Activated CD4-positive, alpha-beta memory T cell treated with anti-CD3 and anti-CD28 coated beads, Interleukin-2, amount 10 ng/mL, durations not matched to agents 7 days and 5 days (primary cell): ENCODE data around the gene NCBP1. TPM values are rescaled to one million over a fixed set of nuclear protein-coding genes. Genes with fewer than 3 reads are reported as not detected.

ENCODE experiments used
- CTCF ChIA-PET: fragments of 350-600 bp; sonication (Branson Sonifier 250); formaldehyde crosslinking; loops from one replicate; lab custom pipeline; 2021; ENCODE audit warnings: antibody characterized with exemption, inconsistent platforms; lab: Charles Lee
- POLR2A ChIA-PET: fragments of 350-600 bp; sonication (Branson Sonifier 250); formaldehyde crosslinking; loops from one replicate; lab custom pipeline; 2021; ENCODE audit warnings: antibody characterized with exemption; lab: Charles Lee
- DNase-seq: peaks from one replicate; pipeline ENCODE4 v3.0.0-alpha.2; 2020
- H3K27ac Mint-ChIP-seq: one replicate; pipeline ENCODE4 v1.8.0; 2021; ENCODE audit warnings: mild to moderate bottlenecking, mixed read lengths
- H3K27me3 Mint-ChIP-seq: one replicate; pipeline ENCODE4 v1.8.0; 2021; ENCODE audit warnings: mixed read lengths
- H3K36me3 Mint-ChIP-seq: one replicate; pipeline ENCODE4 v1.8.0; 2021; ENCODE audit warnings: low read depth, mixed read lengths
- H3K4me1 Mint-ChIP-seq: one replicate; pipeline ENCODE4 v1.8.0; 2021; ENCODE audit warnings: mixed read lengths
- H3K4me3 Mint-ChIP-seq: one replicate; pipeline ENCODE4 v1.8.0; 2021; ENCODE audit warnings: mild to moderate bottlenecking, mixed read lengths
- H3K9me3 Mint-ChIP-seq: one replicate; pipeline ENCODE4 v1.8.0; 2021; ENCODE audit warnings: mixed read lengths
- total RNA-seq, 2 experiments: library from RNA; stranded (reverse); gene quantifications; one replicate each; pipeline ENCODE4 v1.2.3, GENCODE V29; 2021

The NCBP1 gene
- total RNA-seq, 2 experiments from 2014 or later, result 34.5 to 36.5 TPM

- no peaks in the 10 kb centered on the region for H3K36me3 Mint-ChIP-seq
- H3K4me3 Mint-ChIP-seq, result no peak overlapping the region
- H3K9me3 Mint-ChIP-seq, result no peaks in the 10 kb centered on the region
- H3K27me3 Mint-ChIP-seq, result peaks cover 37% of the 10 kb centered on the region
- no peak overlapping the region for H3K27ac Mint-ChIP-seq
- no peak for DNase-seq
- CTCF ChIA-PET, result interaction anchor here (0.9 to 1.6 kb wide), 3 partner anchors 8 to 98 kb away, joined by 3 to 6 read pairs (median 3); partner anchors contain the start of gene XPA
- peaks cover 37% of the 10 kb centered on the region for H3K4me1 Mint-ChIP-seq
- POLR2A ChIA-PET, result interaction anchor here (0.5 to 3.0 kb wide), 6 partner anchors 9 to 277 kb away, joined by 3 to 24 read pairs (median 5); partner anchors contain the start of genes ANP32B, NCBP1, TRMO and TSTD2
Measured at GRCh38 chr9:97705354-97705950, 71.8 kb downstream of the NCBP1 start.

DNA sequence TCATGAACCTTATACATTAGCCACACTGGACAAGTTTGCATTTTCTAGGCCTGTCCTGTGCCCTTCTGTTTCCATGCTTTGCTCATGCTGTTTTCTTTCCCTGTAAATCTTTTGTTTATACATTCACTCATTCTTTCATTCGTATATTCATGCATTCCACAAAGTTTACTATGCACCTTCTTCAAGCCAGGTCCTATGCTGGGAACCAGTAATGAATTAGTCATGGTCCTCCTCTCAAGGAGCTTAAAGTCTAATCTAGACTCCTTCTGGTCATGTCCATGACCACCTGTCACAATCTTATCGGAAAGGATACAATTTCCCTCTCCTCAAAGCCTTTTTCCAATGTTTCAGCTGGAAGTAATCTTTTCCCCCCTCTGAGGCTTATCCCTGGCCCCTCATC lies 72.6 kb downstream of the NCBP1 start:
- ChIA-PET POLR2A (interaction anchor here (1.4 to 3.0 kb wide), 3 partner anchors 10 to 215 kb away, joined by 4 to 24 read pairs (median 11); partner anchors contain the start of genes TRMO and XPA), CTCF (interaction anchor here (1.4 to 1.6 kb wide), 2 partner anchors 8 to 9 kb away, joined by 3 to 6 read pairs; partner anchors contain the start of gene XPA)
- Mint-ChIP-seq H3K27ac (no peak overlapping the region), H3K4me3 (no peak overlapping the region), H3K36me3 (no peaks in the 10 kb centered on the region), H3K9me3 (no peaks in the 10 kb centered on the region), H3K27me3 (peaks cover 37% of the 10 kb centered on the region), H3K4me1 (peaks cover 44% of the 10 kb centered on the region)
- no peak for DNase-seq

GRCh38 chr9:97710356-97711222 lies 77.0 kb downstream of the NCBP1 start:
- peak; percentile 54 for DNase-seq
- Mint-ChIP-seq H3K4me1 (peaks cover 33% of the 10 kb centered on the region), H3K27ac (no peak overlapping the region), H3K4me3 (no peak overlapping the region), H3K27me3 (peaks cover 34% of the 10 kb centered on the region), H3K36me3 (no peaks in the 10 kb centered on the region), H3K9me3 (no peaks in the 10 kb centered on the region)
- ChIA-PET CTCF (interaction anchor here (1.0 kb wide), 1 partner anchor 14 kb away, joined by 4 read pairs; the partner anchor contains the start of gene XPA), POLR2A (no interaction called here)

DNA sequence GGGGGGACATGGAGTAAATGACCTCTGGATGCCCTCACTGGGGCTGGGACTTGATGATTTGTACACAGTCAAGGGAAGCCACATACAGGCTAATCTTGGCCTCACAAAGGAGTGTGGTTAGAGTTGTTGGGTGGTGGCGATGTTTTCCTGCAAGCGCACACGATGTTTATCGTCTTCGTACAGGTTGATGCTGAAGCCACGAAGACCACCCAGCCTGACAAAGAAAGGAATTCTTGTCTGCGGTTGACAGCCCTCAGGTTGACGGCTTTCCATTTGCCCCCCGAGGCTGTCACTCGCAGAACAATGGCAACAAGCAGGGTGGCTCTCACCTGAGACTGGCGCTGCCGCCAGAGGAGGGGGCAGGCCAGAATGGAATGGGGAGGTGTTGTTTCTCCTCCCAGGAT lies 77.6 kb downstream of the NCBP1 start:
- Mint-ChIP-seq H3K27ac (no peak overlapping the region), H3K9me3 (no peaks in the 10 kb centered on the region)
- CTCF ChIA-PET, result interaction anchor here (1.0 kb wide), 1 partner anchor 14 kb away, joined by 4 read pairs; the partner anchor contains the start of gene XPA

DNA sequence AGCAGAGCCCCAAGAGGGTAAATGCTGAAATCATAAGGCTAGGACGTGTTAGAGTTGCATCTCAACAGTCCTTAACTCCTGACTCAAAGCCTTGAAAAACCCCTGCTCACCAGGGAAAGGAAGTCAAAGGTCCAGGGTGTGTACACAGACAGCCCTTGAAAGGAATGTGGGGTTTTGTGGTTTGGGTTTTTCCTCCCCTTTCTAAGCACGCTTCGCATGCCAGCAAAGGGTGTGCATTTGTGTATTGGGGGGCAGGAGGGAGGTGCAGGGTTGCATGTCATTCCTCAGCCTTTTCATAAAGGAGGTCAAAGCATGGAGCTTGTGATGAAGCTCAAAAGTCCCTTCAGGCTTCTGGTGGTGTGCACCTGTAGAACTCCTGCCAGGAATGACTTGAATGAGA lies 80.8 kb downstream of the NCBP1 start:
- Mint-ChIP-seq H3K9me3 (no peaks in the 10 kb centered on the region), H3K27ac (no peak overlapping the region), H3K27me3 (peaks cover 15% of the 10 kb centered on the region), H3K36me3 (no peaks in the 10 kb centered on the region), H3K4me3 (no peak overlapping the region), H3K4me1 (peaks cover 24% of the 10 kb centered on the region)
- ChIA-PET CTCF (interaction anchor here (1.3 to 2.1 kb wide), 4 partner anchors 9 to 187 kb away, joined by 3 to 6 read pairs (median 4); no protein-coding TSS in a partner anchor), POLR2A (interaction anchor here (1.4 kb wide), 1 partner anchor 17 kb away, joined by 3 read pairs; the partner anchor contains the start of gene XPA)
- DNase-seq, result no peak

More for the DNA sequence above, 77.6 kb downstream of the NCBP1 start:
- no peak for DNase-seq
- no peaks in the 10 kb centered on the region for H3K36me3 Mint-ChIP-seq
- POLR2A ChIA-PET, result no interaction called here
- H3K4me3 Mint-ChIP-seq, result no peak overlapping the region
- peaks cover 27% of the 10 kb centered on the region for H3K4me1 Mint-ChIP-seq
- peaks cover 31% of the 10 kb centered on the region for H3K27me3 Mint-ChIP-seq

DNA sequence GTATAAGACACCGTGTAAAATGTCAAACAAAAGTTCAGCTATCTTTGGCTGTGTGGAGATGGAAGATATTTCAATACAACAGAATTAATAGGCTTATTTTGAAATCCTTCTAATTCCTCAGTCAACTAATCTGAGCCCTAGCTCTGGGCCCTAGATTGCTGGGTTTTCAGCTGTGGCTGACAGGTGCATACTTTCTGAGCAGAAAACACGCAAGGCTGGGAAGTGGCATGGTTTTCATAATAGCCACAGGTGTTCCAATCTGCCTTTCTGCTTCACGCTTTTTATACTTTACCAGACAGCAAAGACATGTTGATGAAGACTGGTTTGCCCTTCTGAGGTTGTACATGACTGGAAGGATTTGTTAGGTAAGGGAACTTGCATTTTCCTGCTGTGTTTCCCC lies 84.2 kb downstream of the NCBP1 start:
- Mint-ChIP-seq H3K9me3 (peaks cover 3% of the 10 kb centered on the region), H3K36me3 (no peaks in the 10 kb centered on the region), H3K27me3 (peaks cover 30% of the 10 kb centered on the region), H3K27ac (no peak overlapping the region), H3K4me1 (peaks cover 14% of the 10 kb centered on the region), H3K4me3 (no peak overlapping the region)
- CTCF ChIA-PET, result interaction anchor here (0.6 to 1.1 kb wide), 2 partner anchors 57 to 172 kb away, joined by 3 to 4 read pairs; no protein-coding TSS in a partner anchor
- DNase-seq, result no peak
- POLR2A ChIA-PET, result no interaction called here

- Mint-ChIP-seq H3K4me1 (no peaks in the 10 kb centered on the region), H3K36me3 (no peaks in the 10 kb centered on the region), H3K27ac (no peak overlapping the region), H3K4me3 (no peak overlapping the region), H3K9me3 (peaks cover 3% of the 10 kb centered on the region), H3K27me3 (peaks cover 38% of the 10 kb centered on the region)
- ChIA-PET CTCF (no interaction called here), POLR2A (no interaction called here)
- DNase-seq, result no peak
Measured at GRCh38 chr9:97721396-97721795, 87.8 kb downstream of the NCBP1 start.

GRCh38 chr9:97722331-97722730 lies 88.7 kb downstream of the NCBP1 start:
- Mint-ChIP-seq H3K4me1 (no peaks in the 10 kb centered on the region), H3K4me3 (no peak overlapping the region), H3K27ac (no peak overlapping the region), H3K36me3 (no peaks in the 10 kb centered on the region), H3K9me3 (peaks cover 3% of the 10 kb centered on the region), H3K27me3 (peaks cover 41% of the 10 kb centered on the region)
- ChIA-PET POLR2A (no interaction called here), CTCF (no interaction called here)
- DNase-seq, result no peak

Other genes with a start within 250 kb of the NCBP1 start
- 10 to 100 TPM; 19.4 to 19.8 TPM for gene TDRD7, start 221.7 kb upstream of the NCBP1 start, total RNA-seq
- gene TMOD1, start 132.2 kb upstream of the NCBP1 start, total RNA-seq, result 1 to 10 TPM; 1.5 to 1.8 TPM
- 10 to 100 TPM; 10.5 to 12.2 TPM for gene TSTD2, start 453 bp upstream of the NCBP1 start, total RNA-seq
- gene XPA, start 63.5 kb downstream of the NCBP1 start, total RNA-seq, result 10 to 100 TPM; 12.1 to 12.4 TPM
- gene FOXE1, start 219.4 kb downstream of the NCBP1 start, total RNA-seq, result not detected